ENCODE measurements around the gene CLIC4. TPM values are rescaled to one million over a fixed set of nuclear protein-coding genes. Genes with fewer than 3 reads are reported as not detected.

Gene CLIC4
- total and polyA plus RNA-seq, 2 experiments from 2014 or later, result 92.5 to 308 TPM

DNA sequence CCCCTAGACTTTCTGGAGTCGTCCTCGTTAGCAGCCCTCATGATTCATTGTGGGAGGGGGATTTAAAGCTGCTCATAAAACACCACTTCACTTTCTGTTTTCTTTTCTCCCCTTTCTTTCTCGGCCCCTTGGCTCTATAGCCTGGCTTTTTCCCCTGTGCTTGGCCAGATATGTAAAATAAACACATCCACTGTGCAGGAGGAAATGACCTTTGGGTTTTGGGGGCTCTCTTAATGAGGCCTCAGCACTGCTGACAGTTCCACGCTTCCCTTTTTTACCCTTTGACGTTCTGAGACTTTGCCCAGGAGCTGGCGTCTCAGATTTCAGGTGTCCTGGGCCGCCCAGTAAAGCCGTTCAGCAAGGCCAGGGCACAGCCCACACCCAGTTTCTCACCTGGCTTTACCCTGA is 119.1 kb downstream of the CLIC4 start (continued):
- TF ChIP-seq EZH2phosphoT487 (IDR thresholded peaks at IDR 0.05; ENCODE audit: unreplicated experiment) (no peak), ZNF331 (CRISPR knock-in tag; IDR thresholded peaks at IDR 0.05; ENCODE audit: low read depth) (no peak), POLR2AphosphoS5 (IDR thresholded peaks at IDR 0.05; ENCODE audit: low read depth) (no peak)

DNA sequence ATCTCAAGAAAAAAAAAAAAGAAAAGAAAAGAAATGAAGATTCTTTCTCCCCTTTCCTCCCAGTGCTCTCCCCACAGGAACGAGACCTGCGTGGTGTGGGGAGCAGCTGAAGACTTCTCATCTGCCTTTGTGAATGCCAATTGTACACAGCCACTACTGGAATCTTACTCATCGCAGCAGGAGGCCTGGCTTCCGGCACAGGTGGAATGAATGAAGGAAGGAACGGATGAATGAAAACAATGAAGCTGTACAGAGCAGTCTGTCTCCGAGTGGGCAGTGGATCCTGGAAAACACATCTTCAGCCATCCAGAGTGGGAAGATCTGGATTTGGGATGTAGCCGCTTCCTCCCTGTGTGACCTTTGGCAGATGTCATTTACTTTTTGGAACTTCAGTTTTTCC is 119.9 kb downstream of the CLIC4 start:
- peaks cover 19% of the 10 kb centered on the region for H3K27me3 Mint-ChIP-seq (ENCODE audit: insufficient read depth, low read depth, poor library complexity)

More for the DNA sequence above, 119.9 kb downstream of the CLIC4 start:
- Histone ChIP-seq H3F3A (replicated peaks; ENCODE audit: low read depth) (no peaks in the 10 kb centered on the region), H3K36me3 (ENCODE audit: insufficient read depth) (no peaks in the 10 kb centered on the region), H3K27ac (ENCODE audit: low read depth) (no peak overlapping the region), H2AFZ (no peak overlapping the region), H3K4me1 (ENCODE audit: insufficient read depth) (0 out of 2 replicates have a peak, but pooled peaks cover 9% of the 10 kb centered on the region), H4K20me1 (replicated peaks; ENCODE audit: insufficient read depth) (no peaks in the 10 kb centered on the region), H3K4me2 (no peak overlapping the region), H3K4me3 (no peak overlapping the region), H3K9me2 (ENCODE audit: insufficient read depth) (no peaks in the 10 kb centered on the region), H3K27me3 (ENCODE audit: insufficient read depth) (no peaks in the 10 kb centered on the region), H3K79me2 (replicated peaks; ENCODE audit: insufficient read depth) (no peaks in the 10 kb centered on the region)
- Mint-ChIP-seq H3K27ac (no peak overlapping the region), H3K36me3 (ENCODE audit: low read depth) (no peaks in the 10 kb centered on the region), H3K4me1 (peaks cover 14% of the 10 kb centered on the region), H3K9me3 (no peaks in the 10 kb centered on the region), H3K4me3 (no peak overlapping the region)
- ATAC-seq (no peak), DNase-seq (ENCODE audit: low spot score) (no peak)
- TF ChIP-seq EZH2 (IDR thresholded peaks at IDR 0.05; ENCODE audit: low read depth, unreplicated experiment) (no peak), ZNF331 (CRISPR knock-in tag; IDR thresholded peaks at IDR 0.05; ENCODE audit: low read depth) (no peak), ZNF114 (CRISPR knock-in tag; IDR thresholded peaks at IDR 0.05) (no peak), EZH2phosphoT487 (IDR thresholded peaks at IDR 0.05; ENCODE audit: unreplicated experiment) (no peak), STAT1 (IDR thresholded peaks at IDR 0.05; ENCODE audit: unreplicated experiment) (no peak), NANOG (IDR thresholded peaks at IDR 0.05; ENCODE audit: borderline replicate concordance) (no peak), CREB1 (CRISPR knock-in tag; IDR thresholded peaks at IDR 0.05; ENCODE audit: low read depth) (no peak), JUNB (IDR thresholded peaks at IDR 0.05; ENCODE audit: unreplicated experiment) (no peak), POLR2AphosphoS5 (IDR thresholded peaks at IDR 0.05; ENCODE audit: low read depth) (no peak)
- TF ChIP-seq, protein P1, sequence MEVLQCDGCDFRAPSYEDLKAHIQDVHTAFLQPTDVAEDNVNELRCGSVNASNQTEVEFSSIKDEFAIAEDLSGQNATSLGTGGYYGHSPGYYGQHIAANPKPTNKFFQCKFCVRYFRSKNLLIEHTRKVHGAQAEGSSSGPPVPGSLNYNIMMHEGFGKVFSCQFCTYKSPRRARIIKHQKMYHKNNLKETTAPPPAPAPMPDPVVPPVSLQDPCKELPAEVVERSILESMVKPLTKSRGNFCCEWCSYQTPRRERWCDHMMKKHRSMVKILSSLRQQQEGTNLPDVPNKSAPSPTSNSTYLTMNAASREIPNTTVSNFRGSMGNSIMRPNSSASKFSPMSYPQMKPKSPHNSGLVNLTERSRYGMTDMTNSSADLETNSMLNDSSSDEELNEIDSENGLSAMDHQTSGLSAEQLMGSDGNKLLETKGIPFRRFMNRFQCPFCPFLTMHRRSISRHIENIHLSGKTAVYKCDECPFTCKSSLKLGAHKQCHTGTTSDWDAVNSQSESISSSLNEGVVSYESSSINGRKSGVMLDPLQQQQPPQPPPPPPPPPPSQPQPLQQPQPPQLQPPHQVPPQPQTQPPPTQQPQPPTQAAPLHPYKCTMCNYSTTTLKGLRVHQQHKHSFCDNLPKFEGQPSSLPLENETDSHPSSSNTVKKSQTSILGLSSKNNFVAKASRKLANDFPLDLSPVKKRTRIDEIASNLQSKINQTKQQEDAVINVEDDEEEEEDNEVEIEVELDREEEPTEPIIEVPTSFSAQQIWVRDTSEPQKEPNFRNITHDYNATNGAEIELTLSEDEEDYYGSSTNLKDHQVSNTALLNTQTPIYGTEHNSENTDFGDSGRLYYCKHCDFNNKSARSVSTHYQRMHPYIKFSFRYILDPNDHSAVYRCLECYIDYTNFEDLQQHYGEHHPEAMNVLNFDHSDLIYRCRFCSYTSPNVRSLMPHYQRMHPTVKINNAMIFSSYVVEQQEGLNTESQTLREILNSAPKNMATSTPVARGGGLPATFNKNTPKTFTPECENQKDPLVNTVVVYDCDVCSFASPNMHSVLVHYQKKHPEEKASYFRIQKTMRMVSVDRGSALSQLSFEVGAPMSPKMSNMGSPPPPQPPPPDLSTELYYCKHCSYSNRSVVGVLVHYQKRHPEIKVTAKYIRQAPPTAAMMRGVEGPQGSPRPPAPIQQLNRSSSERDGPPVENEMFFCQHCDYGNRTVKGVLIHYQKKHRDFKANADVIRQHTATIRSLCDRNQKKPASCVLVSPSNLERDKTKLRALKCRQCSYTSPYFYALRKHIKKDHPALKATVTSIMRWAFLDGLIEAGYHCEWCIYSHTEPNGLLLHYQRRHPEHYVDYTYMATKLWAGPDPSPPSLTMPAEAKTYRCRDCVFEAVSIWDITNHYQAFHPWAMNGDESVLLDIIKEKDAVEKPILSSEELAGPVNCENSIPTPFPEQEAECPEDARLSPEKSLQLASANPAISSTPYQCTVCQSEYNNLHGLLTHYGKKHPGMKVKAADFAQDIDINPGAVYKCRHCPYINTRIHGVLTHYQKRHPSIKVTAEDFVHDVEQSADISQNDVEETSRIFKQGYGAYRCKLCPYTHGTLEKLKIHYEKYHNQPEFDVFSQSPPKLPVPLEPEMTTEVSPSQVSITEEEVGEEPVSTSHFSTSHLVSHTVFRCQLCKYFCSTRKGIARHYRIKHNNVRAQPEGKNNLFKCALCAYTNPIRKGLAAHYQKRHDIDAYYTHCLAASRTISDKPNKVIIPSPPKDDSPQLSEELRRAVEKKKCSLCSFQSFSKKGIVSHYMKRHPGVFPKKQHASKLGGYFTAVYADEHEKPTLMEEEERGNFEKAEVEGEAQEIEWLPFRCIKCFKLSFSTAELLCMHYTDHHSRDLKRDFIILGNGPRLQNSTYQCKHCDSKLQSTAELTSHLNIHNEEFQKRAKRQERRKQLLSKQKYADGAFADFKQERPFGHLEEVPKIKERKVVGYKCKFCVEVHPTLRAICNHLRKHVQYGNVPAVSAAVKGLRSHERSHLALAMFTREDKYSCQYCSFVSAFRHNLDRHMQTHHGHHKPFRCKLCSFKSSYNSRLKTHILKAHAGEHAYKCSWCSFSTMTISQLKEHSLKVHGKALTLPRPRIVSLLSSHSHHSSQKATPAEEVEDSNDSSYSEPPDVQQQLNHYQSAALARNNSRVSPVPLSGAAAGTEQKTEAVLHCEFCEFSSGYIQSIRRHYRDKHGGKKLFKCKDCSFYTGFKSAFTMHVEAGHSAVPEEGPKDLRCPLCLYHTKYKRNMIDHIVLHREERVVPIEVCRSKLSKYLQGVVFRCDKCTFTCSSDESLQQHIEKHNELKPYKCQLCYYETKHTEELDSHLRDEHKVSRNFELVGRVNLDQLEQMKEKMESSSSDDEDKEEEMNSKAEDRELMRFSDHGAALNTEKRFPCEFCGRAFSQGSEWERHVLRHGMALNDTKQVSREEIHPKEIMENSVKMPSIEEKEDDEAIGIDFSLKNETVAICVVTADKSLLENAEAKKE (CRISPR knock-in tag; IDR thresholded peaks at IDR 0.05), result no peak
- TF ChIP-seq, protein P2, sequence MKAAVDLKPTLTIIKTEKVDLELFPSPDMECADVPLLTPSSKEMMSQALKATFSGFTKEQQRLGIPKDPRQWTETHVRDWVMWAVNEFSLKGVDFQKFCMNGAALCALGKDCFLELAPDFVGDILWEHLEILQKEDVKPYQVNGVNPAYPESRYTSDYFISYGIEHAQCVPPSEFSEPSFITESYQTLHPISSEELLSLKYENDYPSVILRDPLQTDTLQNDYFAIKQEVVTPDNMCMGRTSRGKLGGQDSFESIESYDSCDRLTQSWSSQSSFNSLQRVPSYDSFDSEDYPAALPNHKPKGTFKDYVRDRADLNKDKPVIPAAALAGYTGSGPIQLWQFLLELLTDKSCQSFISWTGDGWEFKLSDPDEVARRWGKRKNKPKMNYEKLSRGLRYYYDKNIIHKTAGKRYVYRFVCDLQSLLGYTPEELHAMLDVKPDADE (IDR thresholded peaks at IDR 0.05), result no peak
- TF ChIP-seq, protein P3, sequence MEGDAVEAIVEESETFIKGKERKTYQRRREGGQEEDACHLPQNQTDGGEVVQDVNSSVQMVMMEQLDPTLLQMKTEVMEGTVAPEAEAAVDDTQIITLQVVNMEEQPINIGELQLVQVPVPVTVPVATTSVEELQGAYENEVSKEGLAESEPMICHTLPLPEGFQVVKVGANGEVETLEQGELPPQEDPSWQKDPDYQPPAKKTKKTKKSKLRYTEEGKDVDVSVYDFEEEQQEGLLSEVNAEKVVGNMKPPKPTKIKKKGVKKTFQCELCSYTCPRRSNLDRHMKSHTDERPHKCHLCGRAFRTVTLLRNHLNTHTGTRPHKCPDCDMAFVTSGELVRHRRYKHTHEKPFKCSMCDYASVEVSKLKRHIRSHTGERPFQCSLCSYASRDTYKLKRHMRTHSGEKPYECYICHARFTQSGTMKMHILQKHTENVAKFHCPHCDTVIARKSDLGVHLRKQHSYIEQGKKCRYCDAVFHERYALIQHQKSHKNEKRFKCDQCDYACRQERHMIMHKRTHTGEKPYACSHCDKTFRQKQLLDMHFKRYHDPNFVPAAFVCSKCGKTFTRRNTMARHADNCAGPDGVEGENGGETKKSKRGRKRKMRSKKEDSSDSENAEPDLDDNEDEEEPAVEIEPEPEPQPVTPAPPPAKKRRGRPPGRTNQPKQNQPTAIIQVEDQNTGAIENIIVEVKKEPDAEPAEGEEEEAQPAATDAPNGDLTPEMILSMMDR (conservative IDR thresholded peaks at IDR 0.05; ENCODE audit: low read depth in 2 of 2), result no peak
- TF ChIP-seq, protein P4, sequence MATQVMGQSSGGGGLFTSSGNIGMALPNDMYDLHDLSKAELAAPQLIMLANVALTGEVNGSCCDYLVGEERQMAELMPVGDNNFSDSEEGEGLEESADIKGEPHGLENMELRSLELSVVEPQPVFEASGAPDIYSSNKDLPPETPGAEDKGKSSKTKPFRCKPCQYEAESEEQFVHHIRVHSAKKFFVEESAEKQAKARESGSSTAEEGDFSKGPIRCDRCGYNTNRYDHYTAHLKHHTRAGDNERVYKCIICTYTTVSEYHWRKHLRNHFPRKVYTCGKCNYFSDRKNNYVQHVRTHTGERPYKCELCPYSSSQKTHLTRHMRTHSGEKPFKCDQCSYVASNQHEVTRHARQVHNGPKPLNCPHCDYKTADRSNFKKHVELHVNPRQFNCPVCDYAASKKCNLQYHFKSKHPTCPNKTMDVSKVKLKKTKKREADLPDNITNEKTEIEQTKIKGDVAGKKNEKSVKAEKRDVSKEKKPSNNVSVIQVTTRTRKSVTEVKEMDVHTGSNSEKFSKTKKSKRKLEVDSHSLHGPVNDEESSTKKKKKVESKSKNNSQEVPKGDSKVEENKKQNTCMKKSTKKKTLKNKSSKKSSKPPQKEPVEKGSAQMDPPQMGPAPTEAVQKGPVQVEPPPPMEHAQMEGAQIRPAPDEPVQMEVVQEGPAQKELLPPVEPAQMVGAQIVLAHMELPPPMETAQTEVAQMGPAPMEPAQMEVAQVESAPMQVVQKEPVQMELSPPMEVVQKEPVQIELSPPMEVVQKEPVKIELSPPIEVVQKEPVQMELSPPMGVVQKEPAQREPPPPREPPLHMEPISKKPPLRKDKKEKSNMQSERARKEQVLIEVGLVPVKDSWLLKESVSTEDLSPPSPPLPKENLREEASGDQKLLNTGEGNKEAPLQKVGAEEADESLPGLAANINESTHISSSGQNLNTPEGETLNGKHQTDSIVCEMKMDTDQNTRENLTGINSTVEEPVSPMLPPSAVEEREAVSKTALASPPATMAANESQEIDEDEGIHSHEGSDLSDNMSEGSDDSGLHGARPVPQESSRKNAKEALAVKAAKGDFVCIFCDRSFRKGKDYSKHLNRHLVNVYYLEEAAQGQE (IDR thresholded peaks at IDR 0.05; ENCODE audit: unreplicated experiment), result no peak

All from GM23338 (cell line).